Neural progenitor cell (in vitro differentiated cells): Measurements from ENCODE around the gene TTLL5. TPM values are rescaled to one million over a fixed set of nuclear protein-coding genes. Genes with fewer than 3 reads are reported as not detected.
A peak's percentile ranks its signal among the peaks of the same experiment; 100 is the strongest.

Experiments
- DNase-seq: peaks from one replicate; pipeline ENCODE4 v3.0.0-alpha.2; 2016; ENCODE audit warnings: low spot score
- H2AFZ ChIP-seq: fragments of 200-600 bp; sonication (generic); replicated peaks from 2 replicates; pipeline ENCODE4 v1.6.1; 2016; ENCODE audit warnings: antibody characterized with exemption
- H3F3A ChIP-seq: fragments of 200-600 bp; sonication (generic); 2 replicates; pipeline ENCODE4 v1.6.1; 2016; ENCODE audit warnings: antibody characterized with exemption, low read depth
- H3K27ac ChIP-seq: fragments of 200-600 bp; sonication (generic); 2 replicates; pipeline ENCODE4 v1.5.1; 2016; ENCODE audit warnings: mild to moderate bottlenecking
- H3K27me3 ChIP-seq: fragments of 200-600 bp; sonication (generic); 2 replicates; pipeline ENCODE4 v1.6.1; 2016; ENCODE audit warnings: mild to moderate bottlenecking, moderate library complexity
- H3K36me3 ChIP-seq: fragments of 200-600 bp; sonication (generic); 2 replicates; pipeline ENCODE4 v1.5.1; 2016
- H3K4me1 ChIP-seq: fragments of 200-600 bp; sonication (generic); 2 replicates; pipeline ENCODE4 v1.6.1; 2016; ENCODE audit warnings: mixed run types
- H3K4me2 ChIP-seq: fragments of 200-600 bp; sonication (generic); 2 replicates; pipeline ENCODE4 v1.6.1; 2016
- H3K4me3 ChIP-seq: fragments of 200-600 bp; sonication (generic); 2 replicates; pipeline ENCODE4 v1.5.1; 2016
- H3K79me2 ChIP-seq: fragments of 200-600 bp; sonication (generic); 2 replicates; pipeline ENCODE4 v1.6.1; 2016; ENCODE audit warnings: low read depth
- H3K9ac ChIP-seq: fragments of 200-600 bp; sonication (generic); 2 replicates; pipeline ENCODE4 v1.6.1; 2016
- H3K9me3 ChIP-seq: fragments of 200-600 bp; sonication (generic); 2 replicates; pipeline ENCODE4 v1.5.1; 2016; ENCODE audit warnings: low read depth
- H4K20me1 ChIP-seq: fragments of 200-600 bp; sonication (generic); 2 replicates; pipeline ENCODE4 v1.6.1; 2016; ENCODE audit warnings: low read depth
- H3K27ac Mint-ChIP-seq: 3 replicates; pipeline ENCODE4 v1.8.0; 2021; ENCODE audit warnings: mixed read lengths
- H3K27me3 Mint-ChIP-seq: 2 replicates; pipeline ENCODE4 v1.8.0; 2022; ENCODE audit warnings: low read depth, mild to moderate bottlenecking, inconsistent platforms, moderate library complexity, mixed read lengths; ENCODE audit not compliant: insufficient read depth
- H3K36me3 Mint-ChIP-seq: 3 replicates; pipeline ENCODE4 v1.8.0; 2021; ENCODE audit warnings: mixed read lengths
- H3K4me1 Mint-ChIP-seq: 3 replicates; pipeline ENCODE4 v1.8.0; 2021; ENCODE audit warnings: mixed read lengths
- H3K4me3 Mint-ChIP-seq: 3 replicates; pipeline ENCODE4 v1.8.0; 2021; ENCODE audit warnings: mild to moderate bottlenecking, moderate library complexity, mixed read lengths
- H3K9me3 Mint-ChIP-seq: 3 replicates; pipeline ENCODE4 v1.8.0; 2020; ENCODE audit warnings: mixed read lengths
- EZH2 ChIP-seq: fragments of 200-600 bp; sonication (generic); IDR thresholded peaks from 2 replicates; pipeline ENCODE4 v1.6.1; 2017; ENCODE audit warnings: antibody characterized with exemption, mild to moderate bottlenecking, moderate library complexity
- EZH2phosphoT487 ChIP-seq: fragments of 200-600 bp; sonication (generic); IDR thresholded peaks from 2 replicates; pipeline ENCODE4 v1.6.1; 2017; ENCODE audit warnings: antibody characterized with exemption
- total RNA-seq: library from RNA; depleted of rRNA; stranded (reverse); fragments of >200 nt; gene quantifications from 2 replicates; pipeline ENCODE4 v1.2.3, GENCODE V29; 2015; ENCODE audit warnings: low replicate concordance
- TF ChIP-seq, protein P1 (sequence below): fragments of 200-600 bp; sonication (generic); IDR thresholded peaks from 2 replicates; pipeline ENCODE4 v1.5.1; 2017; ENCODE audit warnings: antibody characterized with exemption, mild to moderate bottlenecking

The TTLL5 gene
- total RNA-seq, 1 donor from 2014 or later, result 61.4 TPM

DNA sequence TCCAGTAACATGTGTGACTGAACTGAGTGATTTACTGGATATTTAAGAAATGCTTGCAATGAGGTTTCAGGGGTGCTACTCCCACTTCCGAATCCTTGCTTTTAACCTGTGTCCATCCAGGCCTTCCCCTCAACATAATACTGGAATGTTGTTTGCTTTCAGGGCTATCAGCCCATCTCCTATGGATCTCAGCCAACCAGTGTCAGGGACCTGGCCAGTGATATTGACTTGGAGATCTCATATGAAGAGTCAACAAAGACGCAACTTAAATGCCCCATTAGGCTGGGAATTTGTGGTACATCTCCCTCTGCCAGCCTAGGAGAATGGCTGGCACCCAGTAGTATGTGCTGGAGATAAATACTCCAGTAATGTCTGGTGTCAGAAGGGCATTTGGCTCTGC is 323.6 kb downstream of the TTLL5 start:
- Histone ChIP-seq H2AFZ (no peak overlapping the region), H3K9ac (no peak overlapping the region), H3F3A (peaks cover 23% of the 10 kb centered on the region), H3K4me1 (peaks cover 11% of the 10 kb centered on the region), H3K9me3 (no peaks in the 10 kb centered on the region), H3K4me2 (no peak overlapping the region), H3K36me3 (no peaks in the 10 kb centered on the region), H4K20me1 (peaks cover 9% of the 10 kb centered on the region), H3K79me2 (peaks cover 16% of the 10 kb centered on the region), H3K4me3 (no peak overlapping the region), H3K27me3 (peaks cover 52% of the 10 kb centered on the region), H3K27ac (no peak overlapping the region)
- Mint-ChIP-seq H3K27me3 (peaks cover 9% of the 10 kb centered on the region), H3K27ac (no peak overlapping the region), H3K36me3 (no peaks in the 10 kb centered on the region), H3K4me1 (peaks cover 42% of the 10 kb centered on the region), H3K9me3 (no peaks in the 10 kb centered on the region), H3K4me3 (peak overlapping the region; percentile 96)
- no peak for TF ChIP-seq EZH2
- TF ChIP-seq EZH2phosphoT487, result no peak
- TF ChIP-seq, protein P1, sequence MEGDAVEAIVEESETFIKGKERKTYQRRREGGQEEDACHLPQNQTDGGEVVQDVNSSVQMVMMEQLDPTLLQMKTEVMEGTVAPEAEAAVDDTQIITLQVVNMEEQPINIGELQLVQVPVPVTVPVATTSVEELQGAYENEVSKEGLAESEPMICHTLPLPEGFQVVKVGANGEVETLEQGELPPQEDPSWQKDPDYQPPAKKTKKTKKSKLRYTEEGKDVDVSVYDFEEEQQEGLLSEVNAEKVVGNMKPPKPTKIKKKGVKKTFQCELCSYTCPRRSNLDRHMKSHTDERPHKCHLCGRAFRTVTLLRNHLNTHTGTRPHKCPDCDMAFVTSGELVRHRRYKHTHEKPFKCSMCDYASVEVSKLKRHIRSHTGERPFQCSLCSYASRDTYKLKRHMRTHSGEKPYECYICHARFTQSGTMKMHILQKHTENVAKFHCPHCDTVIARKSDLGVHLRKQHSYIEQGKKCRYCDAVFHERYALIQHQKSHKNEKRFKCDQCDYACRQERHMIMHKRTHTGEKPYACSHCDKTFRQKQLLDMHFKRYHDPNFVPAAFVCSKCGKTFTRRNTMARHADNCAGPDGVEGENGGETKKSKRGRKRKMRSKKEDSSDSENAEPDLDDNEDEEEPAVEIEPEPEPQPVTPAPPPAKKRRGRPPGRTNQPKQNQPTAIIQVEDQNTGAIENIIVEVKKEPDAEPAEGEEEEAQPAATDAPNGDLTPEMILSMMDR, result no peak
- DNase-seq, result no peak

DNA sequence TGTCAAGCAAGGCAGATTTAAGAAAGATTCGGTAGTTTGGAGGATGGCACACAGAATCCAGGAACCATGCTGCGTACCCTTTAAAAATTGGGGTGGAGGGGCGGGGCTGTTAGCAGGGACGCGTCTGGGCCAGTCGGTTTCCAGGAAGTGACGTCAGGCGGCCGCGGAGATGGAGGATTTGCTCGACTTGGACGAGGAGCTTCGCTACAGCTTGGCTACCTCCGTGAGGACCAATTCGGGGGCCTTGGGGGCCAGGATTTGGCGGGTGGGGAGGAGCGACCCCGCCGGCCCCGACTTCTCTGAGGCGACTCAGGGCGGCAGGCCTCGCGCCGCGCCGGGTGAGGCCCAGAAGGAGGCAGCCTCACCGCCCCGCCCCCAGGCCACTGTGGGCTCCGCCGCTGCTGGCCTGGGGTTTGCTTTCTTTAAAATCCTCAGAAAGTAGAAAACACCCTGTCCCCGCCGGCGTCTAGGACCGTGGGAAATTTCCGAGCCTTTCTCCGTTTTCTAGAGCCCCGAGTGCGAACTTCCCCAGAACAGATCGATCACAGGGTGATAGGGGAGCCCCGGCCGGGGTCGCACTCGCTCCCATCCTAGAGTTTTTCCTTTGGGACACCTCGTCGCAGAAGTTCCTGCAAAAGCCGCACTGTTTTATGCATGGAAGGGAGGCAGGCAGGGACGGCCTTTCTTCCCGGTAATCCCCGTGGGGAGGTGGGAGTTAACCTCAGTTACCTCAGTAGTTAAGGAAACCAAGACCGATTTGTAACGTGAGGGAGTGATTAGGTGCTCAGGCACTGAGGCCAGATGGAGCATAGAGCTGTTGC is 324.8 kb downstream of the TTLL5 start, which contains the start of gene IFT43:
TSS of gene IFT43 (plus strand) at position 146 of the 821 bp plus-strand sequence. CDS start at position 170, 24 bp downstream.
- H3K79me2 ChIP-seq, result peaks cover 16% of the 10 kb centered on the region
- H3F3A ChIP-seq, result peaks cover 23% of the 10 kb centered on the region
- H3K9me3 Mint-ChIP-seq, result no peaks in the 10 kb centered on the region
- no peaks in the 10 kb centered on the region for H3K9me3 ChIP-seq
- no peaks in the 10 kb centered on the region for H3K36me3 ChIP-seq
- no peaks in the 10 kb centered on the region for H3K36me3 Mint-ChIP-seq
- H3K27me3 Mint-ChIP-seq, result peaks cover 4% of the 10 kb centered on the region
- peaks cover 30% of the 10 kb centered on the region for H3K4me1 Mint-ChIP-seq
- H3K4me3 Mint-ChIP-seq, result peak within 1 kb of the TSS; percentile 96
- no peak within 1 kb of the TSS for H3K27ac ChIP-seq
- peak within 1 kb of the TSS; percentile 99 for H2AFZ ChIP-seq
- peaks cover 11% of the 10 kb centered on the region for H3K4me1 ChIP-seq
- H4K20me1 ChIP-seq, result peaks cover 9% of the 10 kb centered on the region
- peak; percentile 87 for DNase-seq
- peak within 1 kb of the TSS; percentile 93 for H3K4me3 ChIP-seq
- peaks cover 45% of the 10 kb centered on the region for H3K27me3 ChIP-seq
- peak within 1 kb of the TSS; percentile 82 for H3K27ac Mint-ChIP-seq
- no peak for TF ChIP-seq EZH2
- TF ChIP-seq, protein P1, result no peak
- no peak for TF ChIP-seq EZH2phosphoT487
- peak within 1 kb of the TSS; percentile 93 for H3K4me2 ChIP-seq
- H3K9ac ChIP-seq, result peak within 1 kb of the TSS; percentile 78

DNA sequence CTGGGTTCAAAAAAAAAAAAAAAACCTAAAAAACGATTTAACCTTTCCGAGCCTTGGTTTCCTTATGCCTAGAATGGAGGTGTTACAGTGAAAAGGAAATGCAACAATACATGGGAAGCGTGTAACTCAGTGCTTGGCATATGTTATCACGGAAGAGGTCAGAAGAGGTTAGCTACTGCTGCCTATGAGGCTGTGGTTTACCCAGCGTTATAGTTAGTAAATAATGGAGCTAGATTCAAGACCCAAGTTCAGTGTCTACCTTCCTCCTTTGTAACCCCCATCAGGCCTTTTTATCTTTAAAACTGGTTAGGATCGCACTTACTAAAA is 325.4 kb downstream of the TTLL5 start:
- Histone ChIP-seq H3K9ac (peak overlapping the region; percentile 78), H3K9me3 (no peaks in the 10 kb centered on the region), H3K27me3 (peaks cover 39% of the 10 kb centered on the region), H3K4me3 (peak overlapping the region; percentile 93), H3K36me3 (no peaks in the 10 kb centered on the region), H3K79me2 (peaks cover 16% of the 10 kb centered on the region), H4K20me1 (peaks cover 9% of the 10 kb centered on the region), H3K4me1 (peaks cover 8% of the 10 kb centered on the region), H2AFZ (no peak overlapping the region), H3K4me2 (peak overlapping the region; percentile 93), H3F3A (peaks cover 18% of the 10 kb centered on the region), H3K27ac (no peak overlapping the region)
- no peak for TF ChIP-seq EZH2
- Mint-ChIP-seq H3K36me3 (no peaks in the 10 kb centered on the region), H3K4me1 (peaks cover 24% of the 10 kb centered on the region), H3K4me3 (peak overlapping the region; percentile 96), H3K27me3 (peaks cover 4% of the 10 kb centered on the region), H3K27ac (no peak overlapping the region), H3K9me3 (no peaks in the 10 kb centered on the region)
- no peak for DNase-seq
